ENCODE measurements around the gene CLEC4M. TPM values are rescaled to one million over a fixed set of nuclear protein-coding genes. Genes with fewer than 3 reads are reported as not detected.

Gene CLEC4M
- total RNA-seq, 1 experiment from 2014 or later, result not detected

DNA sequence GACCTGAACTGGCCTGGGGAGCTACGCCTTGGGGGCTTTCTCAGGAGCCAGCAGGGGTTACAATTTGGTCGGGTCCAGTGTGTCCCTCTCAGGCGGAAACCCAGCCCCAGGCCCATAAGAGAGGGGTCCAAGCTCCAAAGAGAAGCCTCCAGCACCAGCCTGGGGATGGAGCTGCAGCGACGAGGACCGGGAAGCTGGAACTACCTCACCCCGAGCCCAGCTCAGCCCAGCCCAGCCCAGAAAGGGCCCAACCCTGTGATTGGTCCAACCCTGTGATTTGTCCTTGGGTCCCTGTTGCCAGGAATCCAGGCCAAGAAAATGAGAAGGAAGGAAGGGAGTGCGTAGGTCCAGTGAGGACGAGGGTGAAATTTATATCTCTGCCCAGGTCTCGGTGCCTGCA lies 24.1 kb downstream of the CLEC4M start:
- no peak overlapping the region for H3K18ac ChIP-seq (ENCODE audit: insufficient read length, low read depth, low read length)
- no peak overlapping the region for H2BK120ac ChIP-seq (ENCODE audit: low read depth, low read length, poor library complexity, severe bottlenecking)
- WGBS (ENCODE audit: extremely low coverage, insufficient read length, low lambda C conversion rate), result no CpG with 5 or more reads among the region's 10 CpGs
- H3K79me2 ChIP-seq (ENCODE audit: insufficient read depth, low read length), result no peaks in the 10 kb centered on the region
- H3K23ac ChIP-seq (ENCODE audit: insufficient read length, low read depth, low read length), result no peak overlapping the region
- no peaks in the 10 kb centered on the region for H3K79me1 ChIP-seq (ENCODE audit: insufficient read depth, low read depth, low read length, poor library complexity, severe bottlenecking)
- no peak overlapping the region for H4K8ac ChIP-seq (replicated peaks; ENCODE audit: insufficient read length, low read depth, low read length)
- no peak overlapping the region for H4K5ac ChIP-seq (ENCODE audit: insufficient read length, low read depth, low read length)
- Mint-ChIP-seq H3K4me3 (peak overlapping the region; percentile 41 to 80), H3K27me3 (ENCODE audit: low read depth) (peaks cover 93% of the 10 kb centered on the region), H3K4me1 (peaks cover 13 to 21% of the 10 kb centered on the region in 2 experiments), H3K9me3 (peaks cover 2 to 6% of the 10 kb centered on the region in 2 experiments; a peak in 2 of 5 replicates), H3K36me3 (ENCODE audit: insufficient read depth in 1 of 3, low read depth in 3 of 3) (no peaks in the 10 kb centered on the region; a peak in 1 of 7 replicates), H3K27ac (no peak overlapping the region)
- H2BK15ac ChIP-seq (ENCODE audit: low read depth, low read length), result no peak overlapping the region
- H3K9me3 ChIP-seq (ENCODE audit: control insufficient read depth, low read depth, low read length), result no peaks in the 10 kb centered on the region
- peak; percentile 76 for DNase-seq
- no peaks in the 10 kb centered on the region for H4K20me1 ChIP-seq (ENCODE audit: control insufficient read depth, insufficient read depth, insufficient read length)
- TF ChIP-seq CTCF (conservative IDR thresholded peaks at IDR 0.05), result no peak
- H4K91ac ChIP-seq (ENCODE audit: insufficient read length, low read depth, low read length), result no peak overlapping the region
- H2BK12ac ChIP-seq (ENCODE audit: insufficient read length, low read depth, low read length), result no peak overlapping the region
- no peak overlapping the region for H3K27ac ChIP-seq (ENCODE audit: insufficient read length, low read depth, low read length)
- no peaks in the 10 kb centered on the region; the same call in 1 of the 2 replicates for H3K4me1 ChIP-seq (ENCODE audit: insufficient read depth, low read length)
- H3K14ac ChIP-seq (ENCODE audit: insufficient read depth, low read length), result no peak overlapping the region
- peak overlapping the region; percentile 72 for H3K4me2 ChIP-seq (ENCODE audit: insufficient read depth, insufficient read length, low read length)
- H3K56ac ChIP-seq (ENCODE audit: insufficient read length, low read depth, low read length), result no peak overlapping the region
- no peak overlapping the region for H2AFZ ChIP-seq (ENCODE audit: low read length)
- no peak overlapping the region for H3T11ph ChIP-seq (ENCODE audit: low read length)
- no peak overlapping the region for H2AK5ac ChIP-seq (ENCODE audit: insufficient read length, low read length)
- H2BK5ac ChIP-seq (ENCODE audit: insufficient read length, low read length), result no peak overlapping the region
- peaks cover 19% of the 10 kb centered on the region for H3K23me2 ChIP-seq (ENCODE audit: insufficient read length, low read depth, low read length, poor library complexity, severe bottlenecking)
- H2BK20ac ChIP-seq (ENCODE audit: low read depth, low read length, poor library complexity, severe bottlenecking), result no peak overlapping the region
- no peak overlapping the region for H3K9ac ChIP-seq (ENCODE audit: extremely low read depth, insufficient read length, low read length)
- peaks cover 14% of the 10 kb centered on the region; the same call in 1 of the 2 replicates for H3K27me3 ChIP-seq (ENCODE audit: insufficient read depth, low read length)
- H3K4ac ChIP-seq (ENCODE audit: low read depth, low read length), result no peak overlapping the region

Measured in H9 (cell line).